ENCODE measurements around the gene UBAC1.

DNA sequence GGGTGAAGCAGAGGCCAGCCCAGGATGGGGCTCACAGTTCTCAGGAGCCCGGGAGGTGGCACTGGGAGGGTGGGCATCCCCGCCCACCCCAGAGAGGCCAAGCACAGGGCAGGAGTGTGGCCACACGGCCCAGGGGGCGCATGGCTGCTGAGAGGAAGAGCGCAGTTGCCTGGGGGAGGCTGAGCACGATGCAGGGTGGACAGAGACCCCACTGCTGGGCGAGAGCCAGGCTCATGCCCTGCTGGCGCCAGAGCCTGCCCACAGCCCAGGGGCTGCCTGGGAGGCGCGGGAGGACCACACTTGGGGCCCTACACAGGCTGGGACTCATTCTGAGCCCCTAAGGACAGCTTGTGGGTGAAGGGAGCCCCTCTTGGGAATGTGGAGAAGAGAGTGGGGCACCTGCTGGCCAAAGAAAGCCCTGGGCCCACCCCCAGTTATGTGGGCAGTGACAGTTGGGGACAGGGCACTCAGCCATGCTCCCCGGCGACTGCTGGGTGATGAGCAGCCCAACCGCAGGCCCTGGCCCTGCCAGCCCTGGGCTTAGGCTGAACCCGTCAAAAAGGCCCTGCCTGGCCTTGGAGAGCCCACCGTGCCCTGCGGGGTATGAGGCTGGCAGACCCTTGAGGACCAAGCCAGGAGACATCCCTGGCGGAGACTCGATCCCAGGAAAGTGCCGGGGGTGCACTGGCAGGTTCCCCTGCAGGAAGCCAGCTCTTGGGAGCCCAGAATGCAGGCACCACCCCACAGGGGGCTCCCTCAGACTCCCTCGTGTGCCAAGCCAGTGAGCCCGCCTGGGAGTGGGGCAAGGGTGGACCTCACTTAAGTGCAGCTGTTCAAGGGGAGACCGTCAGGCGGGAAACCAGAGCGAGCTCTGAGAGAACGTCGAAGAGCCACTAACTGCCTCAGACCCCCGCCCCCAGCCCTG lies 32.2 kb downstream of the UBAC1 start:
- TF ChIP-seq POLR2AphosphoS5 (IDR thresholded peaks at IDR 0.05; ENCODE audit: low read depth, low read length) (no peak), TAF1 (IDR thresholded peaks at IDR 0.05; ENCODE audit: borderline replicate concordance, insufficient read depth, low read length) (no peak)
- TF ChIP-seq, protein P1, sequence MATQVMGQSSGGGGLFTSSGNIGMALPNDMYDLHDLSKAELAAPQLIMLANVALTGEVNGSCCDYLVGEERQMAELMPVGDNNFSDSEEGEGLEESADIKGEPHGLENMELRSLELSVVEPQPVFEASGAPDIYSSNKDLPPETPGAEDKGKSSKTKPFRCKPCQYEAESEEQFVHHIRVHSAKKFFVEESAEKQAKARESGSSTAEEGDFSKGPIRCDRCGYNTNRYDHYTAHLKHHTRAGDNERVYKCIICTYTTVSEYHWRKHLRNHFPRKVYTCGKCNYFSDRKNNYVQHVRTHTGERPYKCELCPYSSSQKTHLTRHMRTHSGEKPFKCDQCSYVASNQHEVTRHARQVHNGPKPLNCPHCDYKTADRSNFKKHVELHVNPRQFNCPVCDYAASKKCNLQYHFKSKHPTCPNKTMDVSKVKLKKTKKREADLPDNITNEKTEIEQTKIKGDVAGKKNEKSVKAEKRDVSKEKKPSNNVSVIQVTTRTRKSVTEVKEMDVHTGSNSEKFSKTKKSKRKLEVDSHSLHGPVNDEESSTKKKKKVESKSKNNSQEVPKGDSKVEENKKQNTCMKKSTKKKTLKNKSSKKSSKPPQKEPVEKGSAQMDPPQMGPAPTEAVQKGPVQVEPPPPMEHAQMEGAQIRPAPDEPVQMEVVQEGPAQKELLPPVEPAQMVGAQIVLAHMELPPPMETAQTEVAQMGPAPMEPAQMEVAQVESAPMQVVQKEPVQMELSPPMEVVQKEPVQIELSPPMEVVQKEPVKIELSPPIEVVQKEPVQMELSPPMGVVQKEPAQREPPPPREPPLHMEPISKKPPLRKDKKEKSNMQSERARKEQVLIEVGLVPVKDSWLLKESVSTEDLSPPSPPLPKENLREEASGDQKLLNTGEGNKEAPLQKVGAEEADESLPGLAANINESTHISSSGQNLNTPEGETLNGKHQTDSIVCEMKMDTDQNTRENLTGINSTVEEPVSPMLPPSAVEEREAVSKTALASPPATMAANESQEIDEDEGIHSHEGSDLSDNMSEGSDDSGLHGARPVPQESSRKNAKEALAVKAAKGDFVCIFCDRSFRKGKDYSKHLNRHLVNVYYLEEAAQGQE (IDR thresholded peaks at IDR 0.05; ENCODE audit: insufficient read depth in 1 of 2, low read depth in 2 of 2, low read length in 2 of 2): no peak

Measured in PFSK-1 (cell line).